Right cardiac atrium (tissue), 5 donors: ENCODE results near the gene MED29. TPM values are rescaled to one million over a fixed set of nuclear protein-coding genes. Genes with fewer than 3 reads are reported as not detected.

Source experiments
- ATAC-seq, 2 donors: fragments of 200-7000 bp; cut with Tn5 transposase; one replicate each; pipeline versions ENCODE4 v1.8.0 to v1.9.1; 2020; ENCODE audit warnings: moderate library complexity in 2 of 2, mild to moderate bottlenecking in 1 of 2
- DNase-seq, 3 donors: peaks; one replicate each; pipeline ENCODE4 v3.0.0-alpha.2; 2020
- H3K27ac ChIP-seq: one replicate; pipeline ENCODE4 v1.5.1; 2013; ENCODE audit warnings: mild to moderate bottlenecking, low read length, control low read depth, moderate library complexity
- H3K27me3 ChIP-seq: one replicate; pipeline ENCODE4 v1.6.1; 2013; ENCODE audit not compliant: control insufficient read depth, insufficient read depth
- H3K4me1 ChIP-seq: one replicate; pipeline ENCODE4 v1.6.1; 2013; ENCODE audit warnings: low read length; ENCODE audit not compliant: control insufficient read depth, insufficient read depth
- H3K4me3 ChIP-seq: one replicate; pipeline ENCODE4 v1.5.1; 2013; ENCODE audit warnings: low read length, control low read depth
- H3K9me3 ChIP-seq: one replicate; pipeline ENCODE4 v1.6.1; 2013; ENCODE audit warnings: low read length; ENCODE audit not compliant: control insufficient read depth
- WGBS: extraction: QIAGEN DNeasy Blood & Tissue Kit; methylation state at CpG from one replicate; pipeline ENCODE4 v1.1.7; 2013; 5-methylcytosine and 5-hydroxymethylcytosine counted together
- intact Hi-C, 4 donors: fragments of 100-400 bp; cut with DNase I; formaldehyde crosslinking; loops; one replicate each; pipeline versions ENCODE4 v1.11.0 to v1.14.0; 2022 to 2023
- polyA plus RNA-seq: library from polyadenylated mRNA; stranded (reverse); fragments of 200-250 nt; gene quantifications from one replicate; pipeline ENCODE4 v1.2.3, GENCODE V29; 2013
- total RNA-seq, 4 donors: library from RNA; stranded (reverse); fragmentation: NEBNext Ultra II Directional; extraction: Animal tissue kit (Norgen Biotek cat#: 25700); gene quantifications; one replicate each; pipeline ENCODE4 v1.2.1, GENCODE V29; 2021
- donor health status: healthy with polysubstance abuse.
- donor health status: DM: no; HTN: yes; CAD: no.
- donor health status: DM: no; HTN: no; CAD: no.
- donor health status: DM: no; HTN: yes; CAD: no; lungs with severe emphysema.
- donor health status: DM: yes; HTN: yes; CAD: no.

The MED29 gene
- total and polyA plus RNA-seq, 5 donors: 25.1 to 38.3 (median 27.1) TPM

DNA sequence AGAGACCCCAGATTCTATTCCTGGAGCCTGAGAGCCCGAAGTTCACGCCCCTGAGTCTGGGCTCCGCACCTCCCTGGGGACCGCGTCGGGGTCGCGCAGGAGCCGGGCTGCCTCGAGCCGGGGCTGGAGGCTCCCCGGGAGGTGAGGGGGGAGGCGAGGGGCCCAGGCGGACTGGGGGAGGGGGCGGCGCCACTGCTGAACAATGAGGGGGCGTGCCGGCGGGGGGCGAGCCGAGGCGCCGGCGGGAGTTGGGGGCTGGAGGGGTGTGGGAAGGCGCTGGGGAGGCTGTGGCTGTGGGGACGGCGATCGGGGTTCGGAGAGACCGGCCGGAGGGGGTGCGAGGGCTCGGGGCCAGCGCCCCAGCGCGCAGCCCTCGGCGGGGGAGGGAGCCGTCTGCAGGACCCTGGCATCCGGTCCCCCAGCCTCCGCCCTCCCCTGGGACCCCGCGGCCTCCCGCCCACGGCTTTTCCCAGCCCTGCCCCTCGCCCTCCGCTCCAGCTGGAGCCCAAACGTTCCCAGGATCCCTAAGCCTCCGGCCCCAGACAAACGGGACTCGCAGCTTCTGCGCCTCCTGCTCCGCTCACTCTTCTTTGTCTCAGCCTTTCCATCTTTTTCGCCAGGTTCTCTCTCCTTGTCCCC is 22.2 kb downstream of the MED29 start:
- Histone ChIP-seq H3K9me3 (no peaks in the 10 kb centered on the region), H3K27ac (peak overlapping the region; percentile 96), H3K4me3 (peak overlapping the region; percentile 86), H3K27me3 (no peaks in the 10 kb centered on the region), H3K4me1 (peaks cover 11% of the 10 kb centered on the region)
- WGBS: 1% methylated on average over 54 of the region's 54 CpGs
- intact Hi-C loops: no loop called here
- DNase-seq: peak; percentile 83 to 94 (median 92)
- ATAC-seq: peak; percentile 1 to 10

- Histone ChIP-seq H3K27me3 (no peaks in the 10 kb centered on the region), H3K4me3 (peak overlapping the region; percentile 86), H3K4me1 (peaks cover 11% of the 10 kb centered on the region), H3K9me3 (no peaks in the 10 kb centered on the region), H3K27ac (peak overlapping the region; percentile 96)
- no peak for ATAC-seq
- intact Hi-C loops: no loop called here
- 31% methylated on average over 18 of the region's 18 CpGs for WGBS
- DNase-seq: peak; percentile 54 to 75 (median 72)
Observed at GRCh38 chr19:39413911-39414608, 22.9 kb downstream of the MED29 start.

GRCh38 chr19:39415111-39416046 is 24.2 kb downstream of the MED29 start:
- H3K27me3 ChIP-seq: no peaks in the 10 kb centered on the region
- no peak overlapping the region for H3K27ac ChIP-seq
- H3K9me3 ChIP-seq: no peaks in the 10 kb centered on the region
- ATAC-seq: no peak
- intact Hi-C loops: no loop called here
- peak in 2 of 3 donors; percentile 69 to 72 for DNase-seq
- 54% methylated on average over 35 of the region's 35 CpGs for whole genome bisulfite sequencing
- peak overlapping the region; percentile 86 for H3K4me3 ChIP-seq
- peaks cover 11% of the 10 kb centered on the region for H3K4me1 ChIP-seq

- Histone ChIP-seq H3K4me1 (peaks cover 4% of the 10 kb centered on the region), H3K4me3 (no peak overlapping the region), H3K9me3 (no peaks in the 10 kb centered on the region), H3K27ac (no peak overlapping the region), H3K27me3 (no peaks in the 10 kb centered on the region)
- ATAC-seq: no peak
- DNase-seq: peak in 2 of 3 donors; percentile 59 to 68
- intact Hi-C loops: no loop called here
- 73% methylated on average over 27 of the region's 27 CpGs for WGBS
Observed at GRCh38 chr19:39416152-39417120, 25.3 kb downstream of the MED29 start.

GRCh38 chr19:39417463-39418181 is 26.4 kb downstream of the MED29 start:
- no peak overlapping the region for H3K27ac ChIP-seq

DNA sequence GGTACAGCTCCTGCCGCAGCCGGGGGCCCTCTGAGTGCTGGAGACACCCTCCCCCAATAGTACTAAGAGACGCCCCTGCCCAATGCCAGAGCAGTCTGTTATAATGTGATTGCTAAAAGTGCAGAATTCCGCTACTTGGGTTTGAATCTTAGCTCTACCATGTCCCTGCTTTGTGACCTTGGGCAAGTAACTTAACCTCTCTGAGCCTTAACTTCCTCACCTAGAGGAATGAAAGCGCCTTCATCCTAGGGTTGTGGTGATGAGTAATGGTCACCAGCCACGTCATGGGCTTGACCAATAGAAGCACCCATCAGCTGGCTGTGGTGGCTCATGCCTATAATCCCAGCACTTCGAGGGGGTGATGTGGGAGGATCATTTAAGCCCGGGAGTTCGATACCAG is 27.8 kb downstream of the MED29 start:
- H3K9me3 ChIP-seq: no peaks in the 10 kb centered on the region
- H3K4me1 ChIP-seq: peaks cover 3% of the 10 kb centered on the region
- no peak overlapping the region for H3K4me3 ChIP-seq
- H3K27me3 ChIP-seq: no peaks in the 10 kb centered on the region
- intact Hi-C loops: no loop called here
- no peak for ATAC-seq
- no peak overlapping the region for H3K27ac ChIP-seq
- 88% methylated on average over 9 of the region's 9 CpGs for WGBS
- peak in 1 of 3 donors; percentile 5 for DNase-seq

More at GRCh38 chr19:39417463-39418181, 26.4 kb downstream of the MED29 start:
- Histone ChIP-seq H3K4me1 (peaks cover 3% of the 10 kb centered on the region), H3K27me3 (no peaks in the 10 kb centered on the region), H3K4me3 (no peak overlapping the region), H3K9me3 (no peaks in the 10 kb centered on the region)
- intact Hi-C loops: no loop called here
- 89% methylated on average over 30 of the region's 30 CpGs for WGBS
- DNase-seq: peak in 2 of 3 donors; percentile 51 to 61
- no peak for ATAC-seq

DNA sequence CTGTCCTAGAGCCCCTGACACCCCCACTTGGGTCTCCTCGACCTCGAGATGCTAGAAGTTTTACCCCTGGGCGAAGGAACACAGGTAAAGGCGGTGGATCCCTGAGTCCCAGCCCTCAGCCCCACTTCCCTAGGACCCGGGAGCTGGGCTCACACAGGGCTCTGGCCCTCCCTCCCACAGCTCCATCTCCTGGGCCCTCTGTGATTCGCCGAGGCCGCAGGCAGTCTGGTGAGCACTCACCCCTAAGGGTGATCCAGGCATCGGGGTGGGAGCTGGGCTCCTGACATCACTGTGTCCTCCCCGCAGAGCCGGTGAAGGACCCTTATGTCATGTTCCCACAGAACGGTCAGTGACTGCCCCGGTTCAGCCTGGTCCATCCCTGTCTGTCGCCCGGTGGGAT is 29.6 kb downstream of the MED29 start:
- ATAC-seq: no peak
- H3K27me3 ChIP-seq: no peaks in the 10 kb centered on the region
- H3K27ac ChIP-seq: no peak overlapping the region
- H3K4me3 ChIP-seq: no peak overlapping the region
- 91% methylated on average over 15 of the region's 15 CpGs for WGBS
- no peaks in the 10 kb centered on the region for H3K9me3 ChIP-seq
- no peaks in the 10 kb centered on the region for H3K4me1 ChIP-seq
- DNase-seq: peak in 1 of 3 donors; percentile 28
- intact Hi-C loops: no loop called here

GRCh38 chr19:39422020-39422419 is 30.8 kb downstream of the MED29 start:
- ATAC-seq: no peak
- peak in 1 of 3 donors; percentile 21 for DNase-seq
- Histone ChIP-seq H3K27me3 (no peaks in the 10 kb centered on the region), H3K4me1 (no peaks in the 10 kb centered on the region), H3K4me3 (no peak overlapping the region), H3K27ac (no peak overlapping the region), H3K9me3 (no peaks in the 10 kb centered on the region)
- WGBS: 91% methylated on average over 5 of the region's 5 CpGs
- intact Hi-C loops: no loop called here

DNA sequence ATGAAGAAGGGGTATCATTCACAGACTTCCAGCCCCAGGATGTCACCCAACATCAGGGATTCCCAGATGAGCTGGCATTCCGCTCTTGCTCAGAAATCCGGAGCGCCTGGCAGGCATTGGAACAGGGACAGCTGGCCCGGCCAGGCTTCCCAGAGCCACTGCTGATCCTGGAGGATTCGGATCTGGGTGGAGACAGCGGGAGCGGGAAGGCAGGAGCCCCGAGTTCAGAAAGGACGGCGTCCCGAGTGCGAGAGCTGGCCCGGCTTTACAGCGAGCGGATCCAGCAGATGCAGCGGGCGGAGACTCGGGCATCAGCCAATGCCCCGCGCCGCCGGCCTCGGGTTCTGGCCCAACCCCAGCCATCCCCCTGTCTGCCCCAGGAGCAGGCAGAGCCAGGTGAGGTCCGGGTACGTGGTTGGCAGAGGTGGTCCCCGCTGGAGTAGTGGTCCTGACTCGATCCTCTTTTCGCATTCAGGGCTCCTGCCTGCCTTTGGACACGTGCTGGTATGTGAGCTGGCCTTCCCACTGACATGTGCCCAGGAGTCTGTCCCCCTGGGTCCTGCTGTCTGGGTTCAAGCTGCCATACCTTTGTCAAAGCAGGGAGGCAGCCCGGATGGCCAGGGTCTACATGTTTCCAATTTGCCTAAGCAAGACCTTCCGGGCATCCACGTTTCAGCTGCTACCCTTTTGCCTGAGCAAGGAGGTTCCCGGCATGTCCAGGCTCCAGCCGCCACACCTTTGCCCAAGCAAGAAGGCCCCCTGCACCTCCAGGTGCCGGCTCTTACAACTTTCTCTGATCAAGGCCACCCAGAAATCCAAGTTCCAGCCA is 32.3 kb downstream of the MED29 start:
- intact Hi-C loops: no loop called here

More for the DNA sequence above, 32.3 kb downstream of the MED29 start:
- peaks cover under 1% of the 10 kb centered on the region for H3K4me1 ChIP-seq
- H3K9me3 ChIP-seq: no peaks in the 10 kb centered on the region
- ATAC-seq (no peak), DNase-seq (peak in 2 of 3 donors; percentile 58 to 69)
- no peaks in the 10 kb centered on the region for H3K27me3 ChIP-seq
- WGBS: 90% methylated on average over 35 of the region's 35 CpGs
- H3K27ac ChIP-seq: no peak overlapping the region
- no peak overlapping the region for H3K4me3 ChIP-seq
